HEK293T (cell line): ENCODE results near the gene EEF1A1.

ENCODE experiments used
- CTCF ChIA-PET: fragments of 350-600 bp; formaldehyde crosslinking; extraction: SDS; loops from one replicate; lab custom pipeline; 2021; ENCODE audit warnings: antibody characterized with exemption, inconsistent platforms; lab: Yijun Ruan, JAX
- POLR2A ChIA-PET: fragments of 350-600 bp; formaldehyde crosslinking; extraction: SDS; loops from one replicate; lab custom pipeline; 2020; ENCODE audit warnings: antibody characterized with exemption, inconsistent platforms; lab: Yijun Ruan, JAX
- DNase-seq: peaks from one replicate; pipeline ENCODE4 v3.0.0; 2012; ENCODE audit warnings: mixed read lengths; ENCODE audit errors: extremely low spot score
- ARNT ChIP-seq: fragments of 450-650 bp; IDR thresholded peaks from 2 replicates; pipeline ENCODE4 v1.6.1; 2017; ENCODE audit warnings: mild to moderate bottlenecking
- BHLHE40 ChIP-seq: fragments of 450-650 bp; IDR thresholded peaks from 2 replicates; pipeline ENCODE4 v1.6.1; 2016; ENCODE audit warnings: mild to moderate bottlenecking, moderate library complexity, borderline replicate concordance
- CTBP1 ChIP-seq: fragments of 450-650 bp; IDR thresholded peaks from 2 replicates; pipeline ENCODE4 v1.6.1; 2016; ENCODE audit warnings: borderline replicate concordance
- ELF4 ChIP-seq: fragments of 450-650 bp; IDR thresholded peaks from 2 replicates; pipeline ENCODE4 v1.6.1; 2017; ENCODE audit warnings: antibody characterized with exemption
- FOXA1 ChIP-seq: fragments of 450-650 bp; IDR thresholded peaks from 2 replicates; pipeline ENCODE4 v1.6.1; 2016; ENCODE audit warnings: mild to moderate bottlenecking
- FOXK2 ChIP-seq: fragments of 450-650 bp; IDR thresholded peaks from 2 replicates; pipeline ENCODE4 v1.6.1; 2016; ENCODE audit warnings: mild to moderate bottlenecking
- FOXM1 ChIP-seq: fragments of 450-650 bp; IDR thresholded peaks from 2 replicates; pipeline ENCODE4 v1.6.1; 2017; ENCODE audit warnings: mild to moderate bottlenecking, borderline replicate concordance
- HDGF ChIP-seq: fragments of 450-650 bp; IDR thresholded peaks from 2 replicates; pipeline ENCODE4 v1.6.1; 2017; ENCODE audit warnings: antibody characterized with exemption, borderline replicate concordance
- L3MBTL2 ChIP-seq: fragments of 450-650 bp; conservative IDR thresholded peaks from 2 replicates; pipeline ENCODE4 v1.6.1; 2016; ENCODE audit warnings: mild to moderate bottlenecking
- LEF1 ChIP-seq: fragments of 450-650 bp; IDR thresholded peaks from 2 replicates; pipeline ENCODE4 v1.6.1; 2017; ENCODE audit warnings: mild to moderate bottlenecking, borderline replicate concordance
- NFRKB ChIP-seq: fragments of 450-650 bp; IDR thresholded peaks from 2 replicates; pipeline ENCODE4 v1.6.1; 2016; ENCODE audit warnings: mild to moderate bottlenecking, moderate library complexity
- SP1 ChIP-seq: fragments of 450-650 bp; IDR thresholded peaks from 2 replicates; pipeline ENCODE4 v1.6.1; 2017
- SUZ12 ChIP-seq: fragments of 450-650 bp; IDR thresholded peaks from 2 replicates; pipeline ENCODE4 v1.6.1; 2016; ENCODE audit warnings: mild to moderate bottlenecking
- TARDBP ChIP-seq: fragments of 450-650 bp; IDR thresholded peaks from 2 replicates; pipeline ENCODE4 v1.6.1; 2016
- ZNF384 ChIP-seq: fragments of 450-650 bp; IDR thresholded peaks from 2 replicates; pipeline ENCODE4 v1.6.1; 2016
- TF ChIP-seq, protein P1 (sequence below): fragments of 450-650 bp; IDR thresholded peaks from 2 replicates; pipeline ENCODE4 v1.6.1; 2016

Gene EEF1A1

GRCh38 chr6:73504160-73504559 is 16.7 kb downstream of the EEF1A1 start:
- ChIA-PET POLR2A (interaction anchor here (1.7 kb wide), 1 partner anchor 9 kb away, joined by 4 read pairs; no protein-coding TSS in a partner anchor), CTCF (no interaction called here)
- no peak for DNase-seq
- TF ChIP-seq FOXM1 (no peak), ARNT (no peak), LEF1 (no peak), SP1 (no peak), ELF4 (no peak), FOXA1 (no peak), TARDBP (no peak), L3MBTL2 (no peak)

- no peak for DNase-seq
- ChIA-PET CTCF (no interaction called here), POLR2A (interaction anchor here (1.4 to 1.7 kb wide), 2 partner anchors 10 to 18 kb away, joined by 4 read pairs; partner anchors contain the start of gene EEF1A1)
- TF ChIP-seq SUZ12 (no peak), HDGF (no peak), CTBP1 (no peak), FOXA1 (no peak), ARNT (no peak), ZNF384 (no peak), TARDBP (no peak), L3MBTL2 (no peak), BHLHE40 (no peak)
Observed at GRCh38 chr6:73503027-73503772, 17.6 kb downstream of the EEF1A1 start.

- no peak for TF ChIP-seq FOXA1
- TF ChIP-seq TARDBP, result no peak
- TF ChIP-seq CTBP1, result no peak
- no peak for TF ChIP-seq BHLHE40
- no peak for TF ChIP-seq FOXK2
- TF ChIP-seq, protein P1, sequence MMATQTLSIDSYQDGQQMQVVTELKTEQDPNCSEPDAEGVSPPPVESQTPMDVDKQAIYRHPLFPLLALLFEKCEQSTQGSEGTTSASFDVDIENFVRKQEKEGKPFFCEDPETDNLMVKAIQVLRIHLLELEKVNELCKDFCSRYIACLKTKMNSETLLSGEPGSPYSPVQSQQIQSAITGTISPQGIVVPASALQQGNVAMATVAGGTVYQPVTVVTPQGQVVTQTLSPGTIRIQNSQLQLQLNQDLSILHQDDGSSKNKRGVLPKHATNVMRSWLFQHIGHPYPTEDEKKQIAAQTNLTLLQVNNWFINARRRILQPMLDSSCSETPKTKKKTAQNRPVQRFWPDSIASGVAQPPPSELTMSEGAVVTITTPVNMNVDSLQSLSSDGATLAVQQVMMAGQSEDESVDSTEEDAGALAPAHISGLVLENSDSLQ, result no peak
- no peak for TF ChIP-seq ARNT
- TF ChIP-seq NFRKB, result no peak
- TF ChIP-seq HDGF, result no peak
- TF ChIP-seq ZNF384, result no peak
- no peak for TF ChIP-seq L3MBTL2
- no peak for TF ChIP-seq SP1
- no peak for TF ChIP-seq ELF4
- TF ChIP-seq FOXM1, result no peak
- no peak for TF ChIP-seq SUZ12
- TF ChIP-seq LEF1, result no peak
- ChIA-PET CTCF (no interaction called here), POLR2A (interaction anchor here (0.8 to 2.2 kb wide), 2 partner anchors 25 to 36 kb away, joined by 3 to 7 read pairs; partner anchors contain the start of gene MTO1)
- DNase-seq, result no peak
Observed at GRCh38 chr6:73497915-73498314, 22.9 kb downstream of the EEF1A1 start.

GRCh38 chr6:73491377-73491776 is 29.5 kb downstream of the EEF1A1 start:
- ChIA-PET CTCF (no interaction called here), POLR2A (no interaction called here)
- no peak for DNase-seq
- TF ChIP-seq HDGF, result no peak
- TF ChIP-seq SP1, result no peak
- TF ChIP-seq BHLHE40, result no peak
- TF ChIP-seq, protein P1, result no peak
- no peak for TF ChIP-seq SUZ12
- TF ChIP-seq ELF4, result no peak
- TF ChIP-seq ZNF384, result no peak
- TF ChIP-seq FOXM1, result no peak
- TF ChIP-seq LEF1, result no peak
- no peak for TF ChIP-seq TARDBP
- no peak for TF ChIP-seq ARNT
- TF ChIP-seq L3MBTL2, result no peak
- no peak for TF ChIP-seq NFRKB
- TF ChIP-seq FOXA1, result no peak
- TF ChIP-seq FOXK2, result no peak

DNA sequence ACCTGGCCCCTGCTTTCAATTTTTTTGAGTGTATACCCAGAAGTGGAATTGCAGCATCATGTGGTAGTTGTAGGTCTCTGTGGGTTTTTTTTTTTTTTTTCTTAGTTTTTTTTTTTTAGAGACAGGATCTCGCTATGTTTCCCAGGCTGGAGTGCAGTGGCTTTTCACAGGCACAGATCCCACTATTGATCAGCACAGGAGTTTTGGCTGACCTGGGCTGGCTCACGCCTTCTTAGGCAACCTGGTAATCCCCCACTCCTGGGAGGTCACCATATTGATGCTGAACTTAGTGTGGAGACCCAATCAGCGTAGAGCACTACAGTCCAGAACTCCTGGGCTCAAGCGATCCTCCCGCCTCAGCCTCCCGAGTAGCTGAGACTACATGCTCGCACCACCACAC is 33.4 kb downstream of the EEF1A1 start:
- CTCF ChIA-PET, result interaction anchor here (0.6 kb wide), 1 partner anchor 22 kb away, joined by 4 read pairs; no protein-coding TSS in a partner anchor
- POLR2A ChIA-PET, result interaction anchor here (1.2 kb wide), 1 partner anchor 26 kb away, joined by 4 read pairs; the partner anchor contains the start of gene MTO1
- TF ChIP-seq FOXM1 (no peak), ARNT (no peak), L3MBTL2 (no peak), CTBP1 (no peak), BHLHE40 (no peak), FOXA1 (no peak), LEF1 (no peak), TARDBP (no peak), NFRKB (no peak), ZNF384 (no peak), HDGF (no peak), SUZ12 (no peak), SP1 (no peak), FOXK2 (no peak), ELF4 (no peak)
- TF ChIP-seq, protein P1, result no peak
- DNase-seq, result no peak

- POLR2A ChIA-PET, result interaction anchor here (2.1 kb wide), 1 partner anchor 23 kb away, joined by 14 read pairs; the partner anchor contains the start of gene MTO1
- no peak for DNase-seq
- TF ChIP-seq ZNF384 (no peak), FOXK2 (no peak), L3MBTL2 (no peak), FOXA1 (no peak), NFRKB (no peak), SP1 (no peak), SUZ12 (no peak), ARNT (no peak), FOXM1 (no peak), BHLHE40 (no peak), LEF1 (no peak), ELF4 (no peak), TARDBP (no peak), CTBP1 (no peak)
- TF ChIP-seq, protein P1, result no peak
- CTCF ChIA-PET, result no interaction called here
Observed at GRCh38 chr6:73484438-73484837, 36.4 kb downstream of the EEF1A1 start.
